GM19240 (cell line): Measurements from ENCODE around the gene CSGALNACT2.
"Not testable (repeated sequence)": the region's sequence is repeated elsewhere in the genome, so short reads cannot be mapped to it uniquely, and the experiment has no call there.

Experiments used
- DNase-seq: peaks from one replicate; pipeline ENCODE4 v3.0.0; 2011; ENCODE audit warnings: low spot score; ENCODE audit not compliant: insufficient read length

Gene CSGALNACT2

DNA sequence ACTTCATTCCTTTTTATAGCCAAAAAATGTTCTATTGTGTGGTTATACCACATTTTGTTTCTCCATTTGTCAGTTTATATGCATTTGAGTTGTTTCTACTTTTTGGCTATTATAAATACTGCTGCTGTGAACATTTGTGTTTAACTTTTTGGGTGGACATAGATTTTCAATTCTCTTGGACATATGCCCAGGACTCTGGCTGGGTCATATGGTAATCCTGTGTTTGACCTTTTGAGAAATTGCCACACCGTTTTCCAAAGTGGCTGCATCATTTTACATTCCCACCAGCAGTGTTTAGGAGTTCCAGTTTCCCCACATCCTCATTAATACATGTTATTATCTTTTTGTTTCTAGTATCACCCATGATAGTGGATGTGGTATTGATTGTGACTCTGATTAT, 39.4 kb downstream of the CSGALNACT2 start:
- no peak for DNase-seq

DNA sequence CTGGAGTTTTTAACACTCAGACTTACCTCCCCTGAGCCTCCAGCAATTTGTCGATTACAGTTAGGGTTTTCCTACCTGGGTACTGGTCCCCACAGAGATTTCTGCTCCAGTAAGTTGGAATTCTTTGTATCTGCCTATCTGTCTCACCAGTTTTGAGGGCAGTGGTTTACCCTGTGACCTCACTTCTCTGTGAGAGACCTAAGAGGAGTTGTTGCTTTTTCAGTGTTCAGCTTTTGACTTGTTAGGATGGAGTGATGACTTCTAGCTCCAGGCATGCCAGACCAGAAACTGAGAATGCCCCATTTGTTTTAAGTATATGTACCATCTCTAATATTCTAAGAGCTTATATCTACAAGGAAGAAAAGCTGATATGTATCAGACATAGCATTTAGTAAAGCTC, 42.9 kb downstream of the CSGALNACT2 start:
- DNase-seq: no peak

DNA sequence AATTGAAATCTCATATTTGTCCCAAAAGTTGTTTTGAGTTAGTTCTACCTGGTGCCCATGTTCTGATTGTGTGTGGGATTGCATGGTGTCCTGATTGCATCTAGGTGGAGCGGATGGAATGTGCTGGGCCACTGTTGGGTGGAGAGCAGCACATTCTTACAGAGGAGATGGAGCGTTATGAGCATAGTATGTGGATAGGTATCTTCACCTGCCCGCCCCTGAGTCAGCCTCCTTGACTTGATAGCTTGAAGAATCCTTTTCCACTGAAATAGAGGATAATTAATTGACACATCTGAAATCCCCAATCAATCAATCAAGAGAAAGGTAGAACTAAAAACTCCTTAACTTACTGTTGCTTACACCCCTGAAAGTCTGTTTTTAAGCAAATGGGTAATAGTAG, 45.5 kb downstream of the CSGALNACT2 start:
- not testable (repeated sequence) for DNase-seq

DNA sequence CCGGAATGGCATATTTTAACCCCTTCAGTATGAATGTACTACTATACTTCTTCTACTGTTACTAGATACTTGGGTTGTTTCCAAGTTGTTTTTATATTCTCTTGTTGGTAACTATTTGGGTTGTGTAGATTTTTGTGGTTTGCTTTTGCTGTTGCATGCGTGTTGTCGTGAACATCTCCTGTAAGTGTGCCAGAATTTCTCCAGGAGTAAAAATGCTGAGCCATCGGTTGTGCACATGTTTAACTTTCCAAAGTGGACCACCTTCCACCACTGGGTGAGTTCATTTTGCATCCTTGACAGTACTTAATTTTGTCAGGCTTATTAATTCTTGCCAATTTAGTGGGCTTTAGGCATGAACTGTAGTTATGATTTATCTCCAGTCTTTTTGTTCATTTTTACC, 47.9 kb downstream of the CSGALNACT2 start:
- DNase-seq: no peak

DNA sequence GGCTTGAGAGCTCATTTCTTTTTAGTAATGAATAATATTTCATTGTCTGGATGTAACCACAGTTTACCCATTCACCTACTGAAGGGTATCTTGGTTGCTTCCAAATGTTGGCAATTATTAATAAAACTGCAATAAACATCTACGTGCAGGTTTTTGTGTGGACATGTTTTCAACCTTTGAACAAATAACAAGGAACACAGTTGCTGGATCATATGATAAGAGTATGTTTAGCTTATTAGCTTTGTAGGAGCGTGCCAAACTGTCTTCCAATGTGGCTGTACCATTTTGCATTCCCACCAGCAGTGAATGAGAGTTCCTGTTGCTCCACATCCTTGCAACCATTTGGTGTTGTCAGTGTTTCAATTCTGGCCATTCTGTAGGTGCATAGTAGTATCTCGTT, 49.0 kb downstream of the CSGALNACT2 start:
- DNase-seq: no peak

DNA sequence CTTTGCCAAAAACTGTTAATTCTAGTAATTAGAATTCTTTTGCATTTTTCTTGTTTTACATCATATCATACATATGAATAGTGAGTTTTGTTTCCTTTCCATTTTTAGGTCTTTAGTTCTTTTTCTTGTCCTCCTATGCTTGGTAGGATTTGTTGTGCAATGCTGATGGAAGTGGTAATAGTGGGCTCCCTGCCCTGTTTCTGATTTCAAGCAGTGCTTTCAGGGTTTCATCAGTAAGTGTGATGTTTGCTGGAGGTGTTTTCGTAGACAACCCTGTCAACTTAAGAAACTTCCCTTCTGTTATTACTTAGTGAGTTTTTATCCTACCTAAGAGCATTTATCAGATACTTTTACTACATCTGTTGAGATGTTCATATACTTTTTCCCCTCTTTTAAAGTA, 50.5 kb downstream of the CSGALNACT2 start:
- no peak for DNase-seq

DNA sequence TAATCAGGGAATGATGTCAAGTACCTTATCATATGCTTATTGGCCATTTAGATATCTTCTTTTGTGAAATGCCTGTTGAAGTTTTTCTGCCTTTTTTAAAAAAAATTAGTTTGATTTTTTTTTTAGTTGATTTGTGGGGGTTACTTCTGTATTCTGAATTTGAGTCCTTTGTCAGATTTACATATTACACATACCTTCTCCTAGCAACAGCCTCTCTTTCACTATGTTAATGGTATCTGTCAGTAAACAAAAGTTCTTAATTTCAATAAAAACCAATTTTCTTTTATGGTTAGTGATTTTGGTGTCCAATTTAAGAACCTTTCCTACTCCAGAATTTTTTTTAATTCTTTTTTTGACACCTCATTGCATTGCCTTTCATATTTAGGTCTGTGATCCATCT, 52.0 kb downstream of the CSGALNACT2 start:
- DNase-seq: no peak

DNA sequence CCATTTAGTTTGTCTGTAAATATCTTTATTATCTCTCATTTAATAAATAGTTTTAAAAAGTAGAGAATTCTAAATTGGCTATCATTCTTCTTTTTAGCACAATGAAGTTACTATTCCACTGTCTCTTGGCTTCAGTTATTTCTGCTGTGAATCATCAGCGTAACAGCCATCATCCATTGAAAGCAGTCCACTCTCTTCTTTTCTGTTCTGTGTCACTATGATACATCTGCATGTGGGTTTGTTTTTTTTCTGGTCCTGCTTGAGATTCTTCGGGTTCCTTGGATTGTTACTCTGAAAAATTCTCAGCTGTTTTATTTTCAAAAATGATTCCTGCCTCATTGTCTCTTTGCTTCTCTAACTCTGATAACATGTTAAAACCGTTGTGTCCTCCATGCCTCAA, 52.5 kb downstream of the CSGALNACT2 start:
- no peak for DNase-seq

DNA sequence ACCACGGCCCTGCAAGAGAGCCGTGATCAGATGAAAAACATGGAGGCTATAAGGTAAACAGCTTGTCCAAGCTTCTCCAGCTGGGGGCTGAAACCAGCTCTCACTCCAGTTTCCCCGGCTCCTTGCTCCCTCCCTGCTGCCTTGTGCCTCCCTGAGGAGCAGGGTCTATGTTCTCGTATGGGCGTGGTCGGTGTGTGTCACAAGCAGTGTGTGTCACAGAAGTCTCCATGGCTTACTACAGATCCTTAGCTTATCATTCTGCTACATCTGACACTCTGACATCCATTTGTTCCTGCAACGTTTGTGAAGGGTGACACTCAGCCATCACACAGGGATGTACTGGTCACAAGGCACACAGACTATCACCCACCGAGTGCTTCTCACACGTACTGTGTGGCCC, 54.6 kb downstream of the CSGALNACT2 start:
- no peak for DNase-seq

DNA sequence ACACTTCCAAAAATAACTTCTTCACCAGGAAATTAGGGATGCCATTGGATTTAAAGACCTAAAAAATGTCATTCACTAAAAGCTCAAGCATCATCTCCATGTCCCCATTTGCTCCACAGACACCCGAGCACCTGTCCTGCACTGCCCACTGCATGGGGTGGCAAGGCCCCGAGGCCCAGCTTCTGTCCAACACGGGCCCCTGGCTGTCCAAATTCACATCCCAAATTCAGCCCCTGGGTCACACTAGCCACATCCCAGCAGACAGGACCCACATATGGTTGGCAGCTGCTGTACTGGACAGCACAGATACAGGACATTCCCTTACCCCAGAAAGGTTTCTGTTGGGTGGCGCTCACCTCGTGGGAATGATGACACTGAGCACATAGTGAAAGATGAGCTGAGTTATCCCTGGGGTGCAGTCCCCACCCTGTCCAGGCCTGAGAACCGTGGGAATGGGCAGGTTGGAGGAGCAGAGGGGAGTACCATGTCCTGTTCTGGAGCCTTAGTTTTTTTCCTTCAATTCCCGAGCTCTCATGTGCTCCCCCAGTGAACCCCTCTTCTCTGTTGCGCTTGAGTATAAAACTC, 55.3 kb downstream of the CSGALNACT2 start:
- no peak for DNase-seq

DNA sequence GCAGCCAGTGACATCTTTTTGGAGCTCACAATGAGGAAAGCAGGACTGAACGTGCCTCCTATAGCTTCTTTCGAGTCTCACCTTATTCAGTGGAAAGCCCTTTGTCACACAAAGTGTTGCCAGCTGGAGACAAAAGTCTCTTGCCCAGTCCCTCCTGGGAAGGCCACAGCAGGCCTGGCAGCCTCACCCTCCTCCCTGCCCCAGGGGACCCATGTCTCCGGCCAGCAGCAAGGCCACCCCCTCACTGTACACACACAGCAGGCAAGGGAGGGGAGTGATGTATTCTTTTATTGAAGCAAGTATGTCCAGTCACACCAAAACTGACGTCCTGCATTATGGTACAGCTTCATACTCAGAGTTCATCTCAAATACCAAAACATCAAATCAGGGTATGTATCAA, 56.0 kb downstream of the CSGALNACT2 start:
- no peak for DNase-seq

DNA sequence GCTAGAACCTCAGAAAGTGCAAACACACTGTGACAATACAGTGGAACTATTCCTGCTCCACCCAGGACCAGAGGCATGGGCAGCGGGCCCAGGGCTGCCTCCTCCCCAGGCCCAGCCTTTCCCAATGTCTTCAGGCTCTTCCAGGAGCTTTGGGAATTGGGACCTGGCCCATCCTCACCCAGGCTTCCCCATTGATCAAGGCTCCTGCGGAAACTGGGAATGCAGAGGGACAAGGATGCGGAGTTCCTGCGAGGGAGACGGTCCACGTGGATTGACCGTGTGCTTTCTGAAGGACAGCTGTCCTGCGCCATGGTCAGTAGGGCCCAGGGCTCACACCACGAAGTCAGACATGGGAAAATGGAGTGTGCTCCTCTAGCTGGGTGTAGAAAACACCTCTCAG, 56.6 kb downstream of the CSGALNACT2 start:
- DNase-seq: no peak

DNA sequence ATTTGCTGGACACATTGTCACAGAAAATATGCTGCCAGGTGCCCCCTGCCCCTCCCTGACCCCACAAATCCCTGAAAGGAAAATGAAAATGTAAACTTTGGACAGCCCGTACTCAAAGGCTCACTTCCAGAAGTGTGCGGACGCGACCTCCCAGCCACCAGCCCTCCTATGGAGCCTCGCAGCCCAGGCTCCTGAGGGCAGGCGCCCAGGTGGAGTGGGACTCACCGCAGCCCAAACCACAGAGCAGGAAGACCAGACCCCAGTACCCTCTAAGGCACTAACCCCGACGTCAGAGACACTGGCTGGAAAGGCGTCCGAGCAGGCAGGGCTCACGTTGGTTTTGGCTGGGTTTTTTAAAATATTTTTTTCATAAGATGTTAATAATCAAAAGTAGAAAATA, 57.3 kb downstream of the CSGALNACT2 start:
- DNase-seq: no peak

DNA sequence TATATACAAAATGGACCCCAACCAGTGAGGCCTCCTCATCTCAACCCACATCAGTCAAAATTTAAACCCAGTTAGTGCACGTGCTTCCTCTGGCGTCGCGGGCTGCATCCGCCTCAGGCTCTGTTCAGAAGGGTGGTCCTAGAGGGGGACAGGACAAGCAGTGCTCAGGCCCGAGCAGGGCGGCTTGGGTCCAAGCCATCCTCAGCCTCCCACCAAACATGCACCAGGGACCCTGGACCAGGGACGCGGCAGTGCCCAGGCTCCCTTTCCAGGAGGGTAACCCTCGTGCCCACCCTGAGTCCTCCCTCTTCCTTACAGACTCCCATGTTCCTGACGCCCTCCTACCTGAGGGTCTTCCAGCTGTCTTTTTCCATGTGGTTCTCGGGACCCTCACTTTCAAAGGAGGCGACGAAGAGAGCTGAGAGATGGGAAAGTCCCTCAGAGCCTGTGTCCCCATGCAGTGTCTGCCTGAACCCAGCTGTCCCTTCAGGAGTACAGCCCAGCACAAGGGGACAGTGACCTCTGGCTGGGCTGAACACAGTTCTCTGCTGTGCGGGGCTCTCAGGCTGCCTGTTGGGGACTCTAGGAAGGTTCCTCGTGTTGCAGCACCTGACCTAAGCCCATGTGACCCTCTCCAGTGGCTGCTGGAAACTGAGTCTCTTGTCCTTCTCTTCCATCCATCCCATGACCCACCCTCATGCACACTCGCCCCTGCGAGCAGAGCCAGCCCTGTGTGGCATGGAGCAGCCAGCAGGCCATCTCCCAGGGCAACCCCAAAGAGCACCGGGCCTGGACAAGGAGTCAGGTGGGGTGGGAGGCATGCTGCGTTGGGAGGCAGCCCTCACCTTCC, 58.1 kb downstream of the CSGALNACT2 start:
- no peak for DNase-seq

DNA sequence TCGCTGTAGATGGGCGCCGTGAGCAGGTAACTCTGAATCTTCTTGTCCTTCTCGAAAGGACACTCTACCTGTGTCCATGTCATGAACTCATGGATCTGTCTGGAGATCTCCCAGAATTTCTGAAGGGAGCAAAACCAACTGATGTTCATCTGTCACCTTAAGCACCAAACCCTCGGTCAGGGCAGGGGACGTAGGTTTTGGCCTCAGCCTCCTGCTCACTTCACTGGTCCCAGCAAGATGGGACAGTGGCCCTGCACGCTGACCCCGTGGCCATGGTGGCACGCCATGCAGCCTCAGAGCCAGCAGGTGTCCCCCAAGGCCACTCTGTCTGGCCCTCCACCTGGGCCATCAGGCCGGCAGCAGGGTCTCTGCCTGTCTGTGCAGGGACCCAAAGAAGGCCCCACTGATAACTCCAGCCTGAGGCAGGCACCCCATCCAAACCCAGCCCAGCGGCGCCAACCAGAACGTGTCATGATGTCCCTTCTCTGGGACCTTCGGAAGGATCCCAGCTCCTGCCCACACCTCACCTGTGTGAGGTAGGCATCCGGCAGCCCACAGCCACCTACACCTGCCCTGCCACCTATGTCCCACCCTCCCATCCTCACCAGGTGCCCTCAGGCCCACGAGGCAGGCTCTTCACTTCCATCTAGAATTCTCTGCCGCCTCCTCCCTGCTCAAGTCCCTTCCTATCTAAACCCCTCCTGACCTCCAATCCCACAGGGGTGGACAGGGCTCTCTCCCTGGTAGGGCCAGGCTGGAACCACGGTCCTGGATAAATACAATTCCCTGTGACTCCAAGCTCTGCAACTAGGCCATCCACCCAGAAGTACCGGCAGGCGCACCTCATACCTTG, 59.0 kb downstream of the CSGALNACT2 start:
- no peak for DNase-seq

DNA sequence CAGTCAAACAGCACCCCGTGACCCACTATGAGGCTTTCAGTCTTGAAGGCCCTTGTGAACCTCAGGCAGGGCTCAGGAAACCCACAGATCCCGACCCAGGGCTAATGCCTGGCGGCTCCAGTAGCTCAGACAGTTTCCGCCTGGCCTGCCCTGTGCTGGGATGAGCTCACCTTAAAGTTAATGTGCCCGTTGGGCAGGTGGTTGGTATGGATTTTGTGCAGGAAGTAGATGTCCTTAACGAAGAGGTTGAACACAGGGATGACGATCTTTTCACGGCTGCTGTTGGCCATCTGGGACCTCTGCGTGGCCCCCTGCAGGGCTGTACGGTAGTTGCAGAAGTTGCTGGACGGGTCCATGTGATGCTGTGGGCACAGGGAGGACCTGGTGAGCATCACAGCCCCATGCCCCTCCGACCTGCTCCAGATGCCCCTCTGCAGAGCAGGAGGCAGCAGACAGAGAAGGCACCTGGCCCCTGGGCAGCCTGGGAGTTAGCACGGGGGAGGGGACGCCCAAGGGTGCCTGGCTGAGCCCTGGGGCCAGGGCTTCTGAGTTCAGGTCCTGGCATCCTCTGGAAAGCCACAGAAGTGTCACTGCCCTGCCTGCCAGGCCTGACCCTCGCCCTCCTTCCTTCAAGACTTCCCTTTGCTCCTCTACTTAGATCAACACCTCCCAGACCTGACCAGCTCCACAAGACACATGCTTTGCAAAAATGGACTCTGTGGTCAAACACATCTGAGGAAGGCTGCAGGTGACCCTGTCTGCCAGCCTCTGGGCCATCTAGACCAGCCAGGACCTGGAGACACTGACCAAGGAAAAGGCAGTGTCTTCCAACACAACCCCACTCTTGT, 59.8 kb downstream of the CSGALNACT2 start:
- DNase-seq: no peak

DNA sequence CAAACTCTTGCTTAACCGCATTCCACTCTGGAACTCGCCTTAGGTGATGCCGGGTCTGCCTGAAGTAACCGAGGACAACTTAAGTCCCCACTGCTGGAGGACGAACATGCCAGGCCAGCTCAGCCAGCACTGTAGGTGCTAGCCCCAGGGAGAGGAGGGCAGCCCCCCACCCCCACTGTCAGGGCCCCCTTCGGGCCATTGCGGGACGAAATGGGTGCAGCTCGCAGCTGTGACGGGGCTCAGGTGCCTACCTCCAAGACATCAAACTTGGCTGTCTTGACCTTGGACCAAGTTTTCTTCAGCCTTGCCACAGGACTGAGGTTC, 60.4 kb downstream of the CSGALNACT2 start:
- DNase-seq: no peak

DNA sequence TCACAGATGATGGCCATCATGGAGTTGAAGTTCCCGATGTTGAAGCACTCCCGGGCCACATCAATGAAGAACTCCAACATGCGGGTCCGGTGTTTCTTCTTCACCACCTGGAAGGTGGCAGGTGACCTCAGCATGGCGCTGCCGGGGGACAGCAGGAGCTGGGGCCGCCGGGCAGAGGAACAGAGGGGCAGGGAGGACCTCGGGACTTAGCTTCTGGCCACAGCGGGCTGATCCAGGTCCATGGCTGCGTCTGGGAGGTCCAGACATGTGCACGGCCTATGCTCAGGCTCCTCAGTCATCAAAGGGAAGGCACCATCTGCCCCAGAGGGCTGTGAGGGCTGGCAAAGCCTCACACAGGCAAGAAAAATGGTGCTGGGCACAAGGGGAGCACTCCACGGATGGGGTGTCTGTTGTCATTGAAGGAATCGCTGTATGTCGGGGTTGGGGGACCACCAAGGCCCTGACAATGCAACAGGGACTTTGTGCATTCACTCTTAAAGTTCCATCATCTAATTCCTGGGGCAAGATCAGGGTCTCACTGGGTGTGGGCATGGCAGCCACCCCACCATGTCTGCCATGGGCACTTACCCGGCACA, 60.9 kb downstream of the CSGALNACT2 start:
- no peak for DNase-seq

DNA sequence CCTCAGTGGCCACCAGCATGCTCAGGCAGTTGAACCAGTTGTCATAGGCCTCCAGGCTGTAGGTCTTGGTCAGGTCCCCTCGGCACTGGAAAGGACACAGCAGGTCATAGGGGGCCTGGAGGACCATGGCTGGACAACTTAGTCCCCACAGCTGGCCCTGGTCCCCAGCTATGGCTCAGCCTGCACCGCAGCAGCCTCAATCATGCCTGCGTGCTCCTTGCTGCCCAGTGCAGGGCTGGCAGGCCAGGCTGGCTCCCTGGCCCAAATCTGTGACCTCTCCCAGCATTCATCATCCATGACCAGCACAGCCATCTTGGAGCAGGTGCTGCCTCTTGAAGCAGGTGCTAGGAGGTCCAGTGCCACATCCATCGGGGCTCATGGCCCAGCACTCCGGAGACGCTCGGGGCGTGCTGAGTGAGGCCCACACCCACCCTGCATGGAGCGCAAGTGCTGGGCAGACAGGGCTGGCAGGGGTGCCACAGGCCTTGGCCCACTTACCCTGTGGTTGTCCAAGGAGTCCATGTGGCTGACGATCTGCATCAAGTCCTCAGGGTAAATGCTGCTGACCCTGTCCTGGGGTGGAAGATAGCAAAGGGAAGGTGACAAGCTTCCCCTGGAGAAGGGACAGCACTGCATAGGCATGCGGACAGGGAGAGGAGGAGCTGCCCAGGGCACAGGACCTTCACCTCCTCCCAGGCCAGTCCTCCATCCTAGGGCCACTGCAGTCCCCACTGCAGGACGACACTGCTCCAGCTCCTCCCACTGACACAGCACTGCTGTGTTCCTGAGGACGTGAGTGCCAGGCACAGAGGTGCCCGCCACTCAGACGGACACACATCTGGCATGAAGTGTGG, 61.7 kb downstream of the CSGALNACT2 start:
- DNase-seq: no peak
